Stimulated activated CD8-positive, alpha-beta memory T cell treated with anti-CD3 and anti-CD28 coated beads, Interleukin-2, amount 100 ng/mL, for 1 hour (primary cell): ENCODE data around the gene TICRR.

Experiments used
- DNase-seq, 2 donors: peaks; one replicate each; pipeline ENCODE4 v3.0.0-alpha.2; 2020; ENCODE audit warnings: low read depth in 2 of 2

Gene TICRR

GRCh38 chr15:89653578-89653977, 78.3 kb downstream of the TICRR start:
- DNase-seq = no peak

DNA sequence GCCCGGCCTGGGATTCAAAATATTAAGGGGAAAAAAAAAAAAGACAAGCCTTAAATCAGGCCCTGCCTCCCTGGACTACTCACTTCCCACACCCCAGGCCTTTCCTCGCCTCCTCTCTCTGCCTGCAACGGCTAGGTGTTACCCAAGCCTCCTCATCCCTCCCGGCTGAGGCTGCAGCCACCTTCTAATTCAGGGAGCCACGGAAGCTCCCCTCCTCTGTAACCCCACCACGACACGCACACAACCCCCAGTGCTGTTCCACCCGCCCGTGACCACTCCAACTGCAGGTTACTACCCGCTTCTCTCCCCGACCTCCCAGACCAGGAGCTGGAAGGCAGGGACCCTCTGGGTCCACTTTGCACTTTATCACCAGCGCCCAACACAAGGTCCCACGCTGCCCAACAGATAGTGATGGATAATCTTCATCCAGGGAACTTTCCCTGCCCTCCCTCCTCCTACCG, 79.1 kb downstream of the TICRR start:
- no peak for DNase-seq

DNA sequence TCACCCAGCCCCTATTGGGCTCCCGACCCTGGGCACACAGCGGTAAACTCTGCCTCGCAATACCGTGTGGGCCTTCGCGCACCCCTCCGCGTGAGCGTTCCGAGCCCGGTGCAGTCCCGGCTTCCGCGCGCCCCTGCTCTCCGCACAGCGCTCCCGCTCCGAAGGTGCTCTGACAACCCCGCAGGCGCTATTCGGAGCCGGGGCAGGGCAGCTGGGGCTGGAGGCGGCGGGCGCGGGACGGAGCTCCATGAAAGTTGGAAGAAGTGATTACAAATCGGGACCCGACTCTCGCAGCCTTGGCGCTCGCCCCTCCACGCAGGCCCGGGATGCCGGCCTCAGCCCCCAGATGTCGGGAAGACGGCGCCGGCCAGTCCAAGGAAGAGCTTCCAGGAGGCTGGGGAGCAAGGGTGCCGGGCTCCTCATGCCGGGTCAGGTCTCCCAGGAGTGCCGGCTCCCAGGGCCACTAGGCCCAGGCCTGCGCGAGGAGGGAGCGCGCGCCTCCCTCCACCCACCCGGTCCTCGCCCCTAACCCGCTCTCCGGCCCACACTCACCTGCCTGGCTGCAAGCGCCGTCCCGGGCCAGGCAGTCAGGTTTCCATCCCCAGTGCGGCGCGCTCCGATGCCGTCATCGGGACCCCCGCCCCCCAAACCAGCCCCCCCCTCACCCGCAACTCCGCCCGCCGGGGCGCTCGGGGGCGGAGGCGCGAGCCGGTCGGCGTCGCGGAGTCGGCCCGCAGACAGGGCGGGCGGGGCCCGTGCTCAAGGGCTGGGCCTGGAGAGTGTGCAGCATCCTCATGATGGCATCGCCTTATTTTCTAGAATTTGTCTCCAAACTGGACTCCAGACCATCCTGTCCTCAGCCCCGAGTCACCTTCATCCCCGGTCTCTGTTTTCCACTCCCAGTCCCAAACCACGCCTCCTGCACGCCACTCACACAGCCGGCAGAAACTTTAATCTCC, 79.9 kb downstream of the TICRR start, which contains the start of gene KIF7:
TSS of gene KIF7 (minus strand) at position 621 of the 959 bp plus-strand sequence. CDS start 2,537 bp downstream, outside the sequence.
- DNase-seq = no peak

DNA sequence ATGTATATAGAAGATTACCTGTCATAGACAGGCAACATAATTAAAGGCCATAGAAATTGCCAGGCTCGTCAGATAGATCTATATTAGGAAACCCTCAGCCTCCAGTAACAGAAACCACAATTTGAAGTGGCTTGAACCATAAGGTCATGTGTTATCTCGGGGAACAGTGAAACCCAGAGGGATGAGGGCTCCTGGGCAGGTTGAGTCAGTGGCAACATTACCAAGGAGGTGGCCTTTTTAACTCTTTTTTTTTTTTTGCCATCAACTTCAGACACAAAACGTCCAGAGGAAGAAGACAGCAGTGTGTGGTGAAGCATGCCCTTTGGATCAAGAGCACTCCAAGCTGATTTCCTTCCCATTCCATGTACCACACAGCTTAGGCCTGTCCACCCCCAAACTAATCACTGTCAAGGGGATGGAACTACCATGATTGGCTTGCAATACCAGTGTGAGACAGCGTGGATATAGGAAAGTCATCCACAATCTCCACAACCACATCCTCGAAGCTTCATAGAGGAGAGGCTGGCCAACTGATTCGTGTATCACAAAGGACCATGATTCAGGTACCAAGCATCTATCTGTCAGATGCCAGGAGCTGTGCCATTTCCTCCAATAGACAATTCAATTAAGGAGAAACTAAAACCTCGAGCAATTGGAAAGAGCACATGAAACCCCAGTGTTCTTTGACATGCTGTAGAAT, 81.0 kb downstream of the TICRR start:
- DNase-seq = no peak

DNA sequence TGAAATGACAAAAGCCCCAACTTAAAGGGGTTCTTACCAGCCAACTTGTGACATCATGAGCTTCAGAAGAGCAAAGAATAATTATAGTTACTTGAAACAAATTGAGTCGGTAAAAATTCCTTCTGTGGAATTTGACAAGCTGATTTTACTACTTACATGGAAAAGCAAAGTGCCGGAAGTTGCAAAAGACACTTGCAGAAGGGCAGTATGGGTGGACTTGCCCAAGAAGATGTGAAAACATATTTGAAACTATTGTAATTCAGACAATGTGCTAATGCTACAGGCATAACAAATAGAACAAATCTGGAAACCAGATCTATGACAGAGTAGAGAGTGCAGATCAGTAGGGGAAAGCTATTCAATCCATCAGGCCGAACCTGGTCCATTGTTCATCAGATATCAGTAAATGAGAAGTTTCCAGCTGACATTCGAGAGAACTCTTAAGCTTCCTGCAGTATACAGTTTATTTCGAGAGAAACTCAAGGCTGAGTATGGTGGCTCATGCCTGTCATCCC, 82.5 kb downstream of the TICRR start:
- no peak for DNase-seq

DNA sequence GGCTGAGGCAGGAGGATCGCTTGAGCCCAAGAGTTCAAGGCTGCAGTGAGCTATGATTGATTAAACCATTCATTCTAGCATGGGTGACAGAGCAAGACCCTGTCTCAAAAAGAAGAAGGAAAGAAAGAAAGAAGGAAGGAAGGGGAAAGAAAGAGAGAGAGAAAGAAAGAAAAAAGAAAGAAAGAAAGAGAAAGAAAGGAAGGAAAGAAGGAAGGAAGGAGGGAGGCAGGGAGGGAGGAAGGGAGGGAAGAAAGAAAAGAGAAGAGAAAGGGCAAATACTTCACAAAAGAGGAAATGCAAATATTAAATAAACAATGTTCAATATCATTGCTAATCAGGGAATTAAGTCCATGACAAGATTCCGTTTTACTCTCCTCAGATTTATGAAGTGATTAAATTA, 84.0 kb downstream of the TICRR start:
- DNase-seq = no peak

DNA sequence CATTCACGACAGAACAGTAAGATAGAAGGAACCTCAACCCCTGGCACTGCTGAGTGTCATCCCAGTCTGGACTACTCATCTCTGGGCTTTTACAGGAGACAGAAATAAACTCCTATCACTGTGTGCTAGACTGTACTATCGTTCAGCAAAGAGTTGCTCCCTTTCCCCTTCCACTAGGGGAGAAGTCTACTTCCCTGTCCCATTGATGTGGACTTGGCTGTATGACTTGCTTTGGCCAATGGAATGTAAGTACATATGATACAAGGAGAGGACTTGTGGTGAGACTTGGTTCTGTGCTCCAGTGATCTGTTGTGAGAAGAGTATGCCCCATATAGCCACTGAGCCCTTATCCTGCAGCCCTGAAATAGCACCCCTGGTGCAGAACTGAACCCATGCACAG, 85.3 kb downstream of the TICRR start:
- no peak for DNase-seq

DNA sequence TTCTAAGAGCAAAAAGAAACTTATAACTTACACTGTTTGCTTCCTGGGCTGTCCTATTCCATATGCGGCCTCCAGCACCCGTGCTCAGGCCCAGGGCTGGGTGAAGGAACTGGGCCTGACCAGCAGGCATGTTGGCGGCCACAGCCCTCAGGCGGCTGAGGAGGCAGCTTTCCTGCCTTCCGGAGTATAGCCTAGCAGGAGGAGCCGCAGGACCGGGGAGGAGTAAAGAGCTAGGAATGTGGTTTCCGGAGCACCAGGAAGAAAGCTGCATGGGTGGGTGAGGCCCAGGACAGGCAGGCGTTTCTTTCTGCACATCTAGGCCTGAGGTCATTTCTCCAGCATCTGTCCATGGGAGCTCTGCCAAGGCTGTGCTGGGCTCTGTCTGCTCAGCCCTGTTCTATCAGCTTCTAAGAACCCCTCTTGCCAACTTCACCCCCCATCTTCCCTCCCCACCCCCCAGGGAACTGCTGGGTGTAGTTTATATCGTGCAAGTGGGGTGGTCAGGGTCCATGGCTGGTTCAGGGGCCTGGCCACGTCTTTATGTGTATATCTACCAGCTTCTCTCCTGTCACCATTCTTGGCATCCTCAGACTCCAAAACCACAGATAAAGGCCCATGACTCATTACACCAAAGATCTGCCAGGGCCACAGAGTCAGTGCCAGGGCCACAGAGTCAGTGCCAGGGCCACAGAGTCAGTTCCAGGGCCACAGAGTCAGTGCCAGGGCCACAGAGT, 87.8 kb downstream of the TICRR start:
- no peak for DNase-seq

DNA sequence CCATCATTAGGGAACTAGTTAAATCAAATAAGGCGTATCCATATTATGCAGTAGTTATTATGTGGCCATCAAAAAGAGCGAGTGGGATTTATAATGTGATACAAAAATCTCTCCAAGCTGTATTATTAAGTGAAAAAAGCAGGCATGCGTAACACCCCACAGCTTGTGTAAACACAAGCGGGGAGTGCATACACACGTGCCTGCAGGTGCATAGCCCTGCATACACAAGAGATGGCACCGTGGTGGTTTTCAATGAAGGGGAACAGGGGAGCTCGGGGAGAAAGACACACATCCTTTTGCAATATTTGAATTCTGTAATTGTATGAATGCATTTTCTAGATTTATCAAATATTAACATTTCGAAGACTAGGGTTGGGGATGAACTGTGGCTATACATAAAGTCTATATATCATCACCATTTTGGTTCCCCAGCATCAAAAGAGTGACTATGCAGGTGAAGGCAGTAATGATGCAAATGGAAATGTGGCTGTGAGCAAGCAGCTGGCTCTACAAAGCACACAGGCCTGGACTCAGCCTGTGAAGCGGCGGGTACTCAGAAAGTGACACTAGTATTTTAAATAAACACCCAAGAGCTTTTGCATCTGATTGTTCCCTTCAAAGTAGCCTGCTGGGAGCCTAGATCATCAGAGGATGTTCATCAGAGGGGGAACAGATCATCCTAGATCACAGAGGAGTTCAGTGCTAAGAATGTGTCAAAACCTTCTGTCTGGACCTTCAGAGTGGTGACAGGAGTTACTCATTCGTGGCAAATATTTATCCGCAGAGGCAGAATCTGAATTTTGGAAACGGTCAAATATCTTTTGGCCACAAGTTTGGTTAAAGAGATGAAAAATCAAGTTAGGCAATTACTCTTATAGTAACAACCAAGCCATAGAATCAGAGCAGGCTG, 89.4 kb downstream of the TICRR start:
- DNase-seq = no peak

GRCh38 chr15:89665449-89666181, 90.3 kb downstream of the TICRR start:
- no peak for DNase-seq

DNA sequence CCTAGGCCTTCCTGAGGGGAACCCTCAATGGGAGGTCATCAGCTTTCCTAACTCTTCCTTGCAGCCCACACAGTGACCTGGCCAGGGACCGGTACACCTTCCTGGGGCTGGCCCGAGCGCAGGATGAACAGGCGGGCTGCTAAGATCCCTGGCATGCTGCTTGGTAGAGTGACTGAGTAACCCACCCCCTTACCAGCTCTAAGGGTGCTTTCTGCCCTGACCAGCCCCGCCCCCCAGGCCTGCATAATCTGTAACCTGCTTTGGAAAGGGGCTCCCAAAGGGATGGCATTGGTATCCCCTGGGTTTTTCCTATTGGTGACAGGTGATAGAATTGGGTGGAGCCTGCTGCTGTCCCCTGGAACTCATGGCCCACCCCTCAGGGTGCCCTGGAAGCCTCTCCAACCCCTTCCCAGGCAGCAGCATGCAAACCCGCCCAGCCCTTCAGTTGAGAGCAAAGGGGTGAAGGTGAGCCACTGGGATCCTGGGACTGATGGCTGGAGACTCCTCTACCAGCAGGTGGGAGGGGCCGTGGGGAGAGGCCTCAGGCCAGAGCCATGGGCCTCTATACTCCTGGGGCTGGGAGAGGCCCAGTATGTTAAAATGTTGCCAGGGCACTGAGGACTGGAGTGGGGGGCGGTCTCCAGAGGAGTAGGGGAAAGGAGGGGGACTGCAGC, 91.1 kb downstream of the TICRR start:
- DNase-seq = no peak

DNA sequence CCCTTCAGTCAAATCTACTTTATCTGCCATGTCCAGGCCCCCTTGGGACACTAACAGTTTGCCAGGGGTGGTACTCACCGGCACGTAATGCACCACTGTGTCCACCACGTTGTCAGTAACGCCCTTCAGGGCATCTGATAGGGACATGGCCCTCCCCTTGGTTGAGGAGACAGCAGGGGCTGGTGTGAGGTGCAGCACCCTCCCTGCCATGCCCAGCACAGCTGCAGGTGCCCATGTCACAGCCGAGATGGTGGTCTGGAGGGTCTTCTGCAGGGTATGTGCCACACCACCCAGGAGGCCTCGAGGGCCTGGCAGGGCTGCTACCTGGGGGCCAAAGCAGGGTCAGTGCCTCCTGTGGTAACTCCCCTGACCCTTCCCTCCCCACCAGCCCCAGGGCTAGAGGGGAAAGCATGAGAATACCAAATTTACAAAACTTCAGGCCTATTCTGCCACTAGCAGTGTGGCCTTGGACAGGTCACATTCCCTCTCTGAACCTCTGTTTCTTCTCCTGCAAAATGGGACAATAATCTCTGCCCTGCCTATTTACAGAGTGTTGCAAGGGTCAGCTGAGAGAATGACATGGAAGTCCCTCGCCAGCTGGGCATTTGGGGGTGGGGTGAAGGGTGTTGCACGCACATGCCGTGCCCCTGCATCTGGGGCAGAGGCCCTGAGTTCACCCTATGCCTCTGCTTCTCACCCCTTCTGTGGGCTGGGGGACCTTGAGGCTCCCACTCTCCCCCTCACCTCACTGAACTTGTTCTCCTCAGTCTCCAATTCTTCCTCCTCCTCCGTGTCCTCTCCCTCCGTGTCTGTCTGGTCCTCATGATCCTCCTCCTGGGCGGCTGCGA, 91.8 kb downstream of the TICRR start:
- no peak for DNase-seq

DNA sequence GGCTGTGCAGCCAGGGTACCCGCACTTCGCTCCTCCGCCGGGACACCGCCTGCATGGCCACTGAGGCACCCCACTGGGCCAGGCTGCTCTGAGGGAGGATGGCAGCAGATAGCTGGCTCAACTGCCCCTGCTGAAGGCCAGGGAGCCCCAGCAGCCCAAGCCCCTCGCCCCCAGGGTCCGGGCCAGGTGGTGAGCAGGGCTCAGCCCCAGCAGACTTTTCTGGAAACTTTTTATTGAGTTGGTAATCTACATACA, 92.4 kb downstream of the TICRR start:
- DNase-seq = no peak

DNA sequence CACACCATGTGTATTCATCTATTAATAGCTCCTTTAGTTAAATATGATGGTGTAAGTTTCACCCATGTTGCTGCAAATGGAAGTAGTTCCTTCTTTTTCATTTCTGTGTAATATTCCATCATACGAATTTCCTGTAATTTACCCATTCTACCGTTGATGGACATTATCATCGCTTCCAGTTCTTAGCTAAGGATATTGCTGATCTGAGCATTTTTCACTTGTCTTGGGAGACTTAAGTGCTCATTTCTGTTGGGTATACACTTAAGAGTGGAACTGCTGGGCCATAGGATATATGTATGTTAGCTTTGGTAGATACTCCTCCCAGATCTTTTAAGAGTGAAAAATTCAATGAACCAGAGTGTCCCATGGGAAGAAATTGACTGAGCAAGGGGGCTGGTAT, 92.9 kb downstream of the TICRR start:
- DNase-seq = no peak

DNA sequence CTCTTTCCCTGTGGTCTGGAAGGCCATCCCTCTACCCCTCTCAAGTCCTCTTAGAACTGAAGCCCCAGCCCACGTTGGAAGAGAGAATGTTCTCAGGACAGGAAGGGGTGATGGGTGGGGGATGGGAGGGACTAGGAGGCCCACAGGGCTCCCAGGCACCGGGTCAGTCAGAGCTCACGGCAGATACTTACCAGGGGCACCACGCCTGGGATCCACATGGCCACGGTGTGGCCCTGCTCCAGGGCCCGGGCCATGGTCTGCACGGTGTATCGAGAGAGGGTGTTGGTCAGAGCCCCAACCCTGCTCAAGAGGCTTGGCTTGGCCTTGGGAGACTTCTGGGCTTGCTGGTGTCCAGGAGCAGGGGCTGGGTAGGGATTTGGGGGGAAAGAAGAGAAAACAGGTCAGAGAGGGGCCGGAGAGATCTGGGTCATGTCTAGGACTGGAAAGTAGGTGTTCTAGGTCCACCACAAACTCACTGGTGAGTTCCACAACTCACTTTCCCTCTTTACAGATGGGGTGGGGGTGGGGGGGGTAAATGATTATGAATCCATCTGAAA, 94.1 kb downstream of the TICRR start:
- no peak for DNase-seq

DNA sequence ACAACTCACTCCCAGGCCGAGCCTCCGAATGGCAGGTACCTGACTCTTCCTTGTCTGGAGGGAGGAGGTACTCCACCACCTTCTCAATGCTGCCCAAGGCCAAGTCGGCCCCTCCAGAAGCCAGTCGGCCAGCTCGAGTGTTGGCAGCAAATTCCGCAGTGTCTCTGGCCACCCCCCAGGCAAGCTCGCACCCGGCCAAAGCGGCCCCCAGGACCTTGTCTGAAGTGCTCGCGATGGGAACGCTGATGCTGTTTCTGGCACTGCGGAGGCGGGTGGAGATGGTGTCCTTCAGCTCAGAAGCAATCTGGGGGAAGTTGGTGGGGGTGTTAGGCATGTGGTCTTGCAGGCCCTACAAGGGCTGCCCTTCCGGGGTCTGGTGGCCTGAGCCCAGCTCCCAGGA, 94.7 kb downstream of the TICRR start:
- DNase-seq = no peak

DNA sequence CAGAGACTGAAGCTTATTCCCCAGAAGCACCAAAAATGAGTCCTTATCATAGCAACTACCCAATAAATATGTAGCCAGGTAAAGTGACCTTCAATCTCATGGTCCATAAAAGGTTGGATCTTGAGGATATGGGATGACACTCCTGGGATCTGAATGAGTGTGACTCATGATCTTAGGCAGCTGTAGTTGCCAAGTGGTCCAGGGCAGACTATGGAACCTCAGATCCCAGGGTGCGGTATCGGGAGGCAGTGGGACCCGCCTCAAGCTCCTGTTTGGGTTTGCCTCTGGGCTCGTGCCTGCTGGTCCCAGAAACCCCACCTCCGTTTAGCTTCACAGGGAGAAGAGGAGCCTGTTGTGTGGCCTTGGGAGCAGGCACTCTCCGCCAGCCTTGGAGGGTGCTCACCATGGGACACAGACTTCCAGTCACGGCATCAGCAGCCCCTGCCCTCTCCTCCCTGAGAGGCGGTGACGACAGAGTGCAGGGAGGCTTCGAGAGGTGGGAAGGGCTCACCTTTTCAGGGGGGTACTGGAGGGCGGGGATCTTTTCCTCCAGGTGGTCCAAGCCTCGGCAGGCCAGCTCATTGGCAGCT, 95.8 kb downstream of the TICRR start:
- no peak for DNase-seq

- no peak for DNase-seq
Observed at GRCh38 chr15:89671687-89672086, 96.4 kb downstream of the TICRR start.
